GM18511 (cell line): ENCODE results near the gene TPTE2.
"Not testable (repeated sequence)": the region's sequence is repeated elsewhere in the genome, so short reads cannot be mapped to it uniquely, and the experiment has no call there.

Source experiments
- ATAC-seq: cut with Tn5 transposase; IDR thresholded peaks from one replicate; pipeline ENCODE4 v1.9.1; 2021; ENCODE audit warnings: mild to moderate bottlenecking, moderate library complexity; ENCODE audit not compliant: unreplicated experiment

TPTE2 gene

DNA sequence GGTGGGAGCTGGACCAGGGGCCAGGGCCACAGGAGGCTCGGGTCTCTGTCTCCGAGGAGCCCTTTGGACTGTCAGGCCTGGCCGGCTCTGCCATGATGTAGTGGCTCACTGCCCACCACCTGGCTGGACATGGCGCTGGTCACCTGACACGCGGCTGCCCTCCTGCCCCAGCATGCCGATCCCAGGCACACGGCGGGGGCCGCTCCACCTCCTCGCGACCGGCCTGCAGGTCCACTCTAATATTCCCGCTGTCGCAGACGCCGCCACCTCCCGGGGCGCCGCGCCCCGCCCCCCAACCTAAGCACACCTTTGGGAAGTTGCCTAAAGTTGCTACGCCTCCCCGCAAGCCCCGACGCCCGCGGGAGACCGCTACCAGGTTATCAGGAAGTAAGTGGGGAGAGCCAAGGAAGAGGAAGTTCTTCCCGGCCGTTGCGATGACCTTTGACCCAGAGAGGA is at the start of gene TPTE2:
Gene TPTE2 (minus strand): TSS at position 406 of the 456 bp plus-strand sequence. CDS start 58,298 bp downstream, outside the sequence.
- ATAC-seq, result not testable (repeated sequence)

DNA sequence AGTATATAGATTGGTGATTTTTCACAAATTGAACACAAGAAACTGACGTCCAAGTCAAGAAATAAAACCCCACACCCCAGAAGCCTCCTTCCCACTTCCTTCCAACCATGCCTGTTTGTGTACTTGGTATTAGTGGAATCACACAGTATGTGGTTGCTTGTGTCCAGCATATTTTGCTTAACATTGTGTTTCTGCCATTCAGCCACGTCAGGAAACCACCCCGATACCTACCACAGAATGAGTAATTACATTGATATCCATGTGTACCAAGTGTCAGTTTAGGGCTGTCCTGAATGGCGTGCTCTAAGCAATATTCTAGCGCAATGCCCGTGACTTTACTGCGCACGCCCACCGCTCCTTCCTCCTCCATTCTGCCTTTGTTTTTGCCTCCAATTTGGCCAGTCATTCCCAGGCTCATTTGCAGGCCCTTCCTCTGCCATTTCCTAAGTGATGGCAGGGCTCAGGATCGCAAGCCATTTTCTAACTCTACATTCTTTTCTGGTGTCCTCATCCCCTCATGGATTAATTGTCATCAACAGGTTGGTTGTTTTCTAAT is 46.3 kb upstream of the TPTE2 start:
- ATAC-seq, result no peak

DNA sequence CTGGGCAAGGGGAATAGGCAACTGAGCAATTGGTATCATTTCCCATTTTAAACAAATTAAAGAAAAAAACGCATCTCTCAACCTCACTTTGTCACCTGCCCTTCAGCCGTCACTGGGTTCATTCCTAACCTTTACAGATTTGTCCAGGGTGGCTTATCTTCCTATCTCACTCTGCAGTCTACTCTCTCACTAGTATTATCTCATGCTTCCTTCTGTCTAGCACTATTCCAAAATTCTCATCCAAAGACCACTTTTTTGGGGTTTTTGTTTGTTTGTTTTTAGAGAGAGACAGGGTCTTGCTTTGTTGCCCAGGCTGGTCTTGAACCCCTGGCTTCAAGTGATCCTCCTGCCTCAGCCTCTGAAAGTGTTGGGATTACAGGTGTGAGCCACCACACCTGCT is 45.4 kb upstream of the TPTE2 start:
- ATAC-seq, result no peak

DNA sequence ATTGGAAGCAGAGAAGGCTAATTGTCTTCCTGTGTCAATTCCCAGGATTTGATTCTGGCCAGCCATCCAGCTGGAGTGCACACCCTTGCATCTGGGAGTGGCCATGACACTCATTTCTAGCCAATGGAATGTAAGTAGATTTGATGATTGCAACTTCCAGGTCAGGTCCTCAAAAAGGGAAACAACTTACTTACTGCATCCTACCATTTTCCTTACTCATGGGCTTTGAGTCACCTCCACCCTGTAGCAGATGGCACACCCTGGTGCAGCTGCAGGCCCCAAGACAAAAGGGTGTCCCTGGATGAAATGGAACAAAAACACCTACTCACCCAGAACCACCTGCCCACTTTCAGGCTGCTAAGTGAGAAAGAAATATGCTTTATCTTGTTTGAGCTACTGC is 44.8 kb upstream of the TPTE2 start:
- no peak for ATAC-seq

DNA sequence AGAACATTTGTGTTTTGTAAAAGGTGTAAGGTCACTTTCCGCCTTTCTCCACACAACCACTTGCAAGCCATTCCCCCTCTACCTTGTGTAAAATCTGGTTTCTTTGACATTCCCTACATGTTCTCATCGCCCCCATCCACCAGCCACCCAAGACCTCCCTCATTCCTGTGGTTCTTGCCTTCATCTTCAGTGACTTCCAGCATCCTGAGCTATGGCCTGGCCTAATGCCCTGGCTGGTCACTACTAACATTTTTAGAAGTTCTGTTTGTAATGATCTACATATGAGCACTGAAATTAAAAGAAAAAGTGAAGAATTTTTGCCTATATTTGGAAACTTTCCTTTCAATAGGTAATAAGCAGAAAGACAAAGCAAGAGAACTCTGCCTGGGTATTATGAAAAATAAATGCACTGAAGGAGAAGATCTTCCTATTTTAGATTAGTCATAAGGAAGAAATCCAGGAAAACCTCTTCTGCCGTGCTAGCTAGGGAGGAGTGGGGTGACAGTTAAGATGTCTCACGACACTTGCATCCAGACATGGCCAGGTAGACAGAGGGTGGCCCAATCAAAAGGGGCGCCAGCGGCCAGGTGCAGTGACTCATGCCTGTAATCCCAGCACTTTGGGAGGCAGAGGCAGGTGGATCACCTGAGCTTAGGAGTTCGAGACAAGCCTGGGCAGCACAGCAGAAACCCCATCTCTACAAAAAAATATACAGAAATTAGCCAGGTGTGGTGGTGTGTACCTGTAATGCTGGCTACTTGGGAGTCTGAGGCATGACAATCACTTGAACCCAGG is 44.0 kb upstream of the TPTE2 start:
- no peak for ATAC-seq

DNA sequence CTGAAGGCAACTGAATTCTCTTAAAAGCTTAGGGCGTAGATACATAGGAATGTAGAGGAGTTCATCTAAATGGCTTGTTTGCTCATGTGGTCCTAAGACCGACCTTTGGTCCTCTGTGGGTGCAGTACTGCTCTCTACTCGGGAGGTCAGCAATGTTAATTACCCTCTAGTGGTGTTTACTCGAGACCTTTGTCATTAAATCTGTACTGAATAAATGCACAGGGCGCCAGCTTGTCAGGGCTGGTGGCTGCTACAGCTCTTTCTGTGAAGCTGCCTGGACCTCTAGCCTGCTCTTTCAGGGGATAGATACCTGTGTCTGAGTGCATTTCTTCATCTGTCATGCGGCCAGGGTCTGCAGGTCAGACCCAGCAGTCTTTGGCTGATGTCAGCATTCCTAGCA is 43.0 kb upstream of the TPTE2 start:
- no peak for ATAC-seq

DNA sequence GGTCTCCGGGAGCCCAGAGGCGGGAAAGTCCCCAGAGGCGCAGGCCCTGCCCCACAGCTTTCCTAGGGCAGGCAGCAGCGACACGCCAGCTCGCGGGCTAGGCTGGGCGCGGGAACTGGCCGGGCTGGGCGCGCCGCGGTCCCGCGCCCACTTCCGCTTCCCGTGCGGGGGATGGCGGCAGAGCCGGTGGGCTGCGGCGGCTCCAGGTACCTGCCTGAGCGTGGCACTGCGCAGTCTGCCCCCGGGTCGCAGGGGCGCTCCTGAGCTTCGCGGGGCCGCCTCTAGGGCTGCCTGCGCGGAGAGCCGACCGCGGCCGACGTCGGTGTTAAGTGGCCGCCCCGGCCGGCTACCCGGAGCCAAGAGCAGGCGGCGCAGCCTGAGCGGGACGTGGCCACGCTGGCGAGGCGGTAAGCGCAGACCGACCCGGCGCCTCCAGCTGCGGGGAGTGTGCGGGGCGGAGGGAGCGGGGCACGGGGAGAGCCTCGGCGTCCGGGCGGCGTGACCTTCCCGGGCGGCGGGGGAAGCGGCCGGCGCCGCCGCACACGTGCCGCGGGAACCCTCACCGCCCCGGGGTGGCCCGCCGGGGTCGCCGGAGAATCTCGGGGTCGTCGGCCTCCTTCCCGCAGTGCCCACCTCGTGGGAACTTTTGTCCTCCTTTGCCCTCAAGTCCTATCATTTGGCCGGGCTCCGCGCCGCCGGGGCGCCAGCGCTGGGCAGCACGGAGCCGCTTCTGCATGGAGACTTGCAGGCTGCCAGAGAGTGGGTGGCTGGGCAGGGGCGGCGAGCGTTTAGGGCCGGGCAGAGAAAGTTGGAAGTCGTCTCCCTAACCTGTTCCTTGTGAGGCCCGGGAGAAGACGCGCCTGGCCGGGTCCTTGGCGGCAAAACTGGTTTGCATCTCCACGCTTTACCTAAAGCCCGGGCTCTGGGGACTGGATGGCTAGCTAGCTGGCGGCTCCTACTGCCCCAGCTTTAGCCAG is 40.7 kb upstream of the TPTE2 start:
- ATAC-seq, result peak; percentile 90

DNA sequence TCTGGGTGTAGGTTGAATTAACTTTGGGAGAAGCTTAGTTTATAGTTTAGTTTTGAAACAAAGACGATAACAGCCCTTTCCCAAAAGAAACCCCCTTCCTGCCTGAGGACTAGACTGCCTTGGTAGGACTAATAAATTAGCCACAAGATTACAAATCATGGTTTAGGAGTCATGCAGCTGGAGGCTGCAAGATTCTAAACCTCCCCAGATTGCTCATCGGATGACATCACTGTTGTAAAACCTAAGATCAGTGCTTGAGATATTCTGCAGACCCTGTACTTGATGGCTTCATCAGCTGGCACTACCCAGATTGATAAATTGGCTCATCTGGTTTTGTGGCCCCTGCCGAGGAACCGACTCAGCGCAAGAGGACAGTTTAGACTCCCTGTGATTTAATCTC is 36.2 kb upstream of the TPTE2 start:
- no peak for ATAC-seq

DNA sequence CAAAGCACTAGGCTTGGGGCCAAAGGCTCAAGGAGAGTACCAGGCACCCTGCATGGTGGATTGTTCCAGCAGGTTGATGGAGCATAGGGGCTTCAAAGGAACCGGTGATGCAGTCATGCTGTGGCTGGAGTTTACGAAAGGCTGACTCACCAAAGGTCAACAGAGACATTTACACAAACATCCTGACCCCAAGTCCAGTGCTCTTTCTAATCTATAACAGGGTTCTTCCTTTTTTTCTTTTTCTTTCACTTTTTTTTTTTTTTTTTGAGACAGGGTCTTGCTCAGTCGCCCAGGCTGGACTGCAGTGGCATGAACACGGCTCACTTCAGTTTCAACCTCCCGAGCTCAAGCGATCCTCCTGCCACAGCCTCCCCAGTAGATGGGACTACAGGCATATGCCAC is 35.6 kb upstream of the TPTE2 start:
- no peak for ATAC-seq

DNA sequence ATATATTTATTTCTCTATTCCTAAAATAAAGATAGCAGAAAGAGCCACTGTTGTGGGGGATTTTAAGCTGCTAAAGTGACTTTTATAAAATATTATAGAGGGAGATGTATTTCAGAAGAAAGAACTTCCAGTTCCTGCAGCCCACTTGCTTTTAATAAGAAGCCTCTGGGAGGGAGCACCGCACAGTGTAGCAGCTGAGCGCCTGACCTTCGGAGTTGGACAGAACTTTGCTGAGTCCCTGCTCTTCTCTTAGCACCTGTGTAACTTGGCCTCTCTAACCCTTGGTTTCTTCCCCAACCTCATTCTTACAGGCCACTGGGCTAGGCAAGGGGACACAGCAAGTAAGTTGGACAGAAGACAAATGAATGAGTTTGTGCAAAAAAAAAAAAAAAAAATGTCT is 34.8 kb upstream of the TPTE2 start:
- ATAC-seq, result no peak

DNA sequence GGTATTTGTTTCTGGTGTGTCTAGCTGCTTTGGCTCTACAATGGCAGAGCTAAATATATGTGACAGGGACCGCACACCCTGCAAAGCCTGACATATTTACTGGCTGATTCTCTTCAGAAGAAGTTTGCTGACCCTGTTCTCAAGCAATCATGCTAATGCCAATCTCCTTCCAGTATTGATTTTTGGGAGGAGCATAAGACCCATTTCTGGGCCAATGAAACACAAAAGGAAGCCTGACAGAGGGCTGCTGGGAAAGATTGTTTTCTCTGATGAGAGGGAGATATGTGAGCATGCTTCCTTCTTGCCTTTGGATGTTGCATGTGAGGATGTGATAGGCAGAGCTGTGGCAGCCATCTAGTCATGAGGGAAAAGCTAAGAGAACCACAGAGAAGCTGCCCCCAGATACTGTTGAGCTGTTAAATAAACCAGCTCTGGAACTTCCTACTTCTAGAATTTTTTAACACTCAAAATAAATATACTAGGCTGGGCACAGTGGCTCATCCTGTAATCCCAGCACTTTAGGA is 31.4 kb upstream of the TPTE2 start:
- ATAC-seq, result no peak

DNA sequence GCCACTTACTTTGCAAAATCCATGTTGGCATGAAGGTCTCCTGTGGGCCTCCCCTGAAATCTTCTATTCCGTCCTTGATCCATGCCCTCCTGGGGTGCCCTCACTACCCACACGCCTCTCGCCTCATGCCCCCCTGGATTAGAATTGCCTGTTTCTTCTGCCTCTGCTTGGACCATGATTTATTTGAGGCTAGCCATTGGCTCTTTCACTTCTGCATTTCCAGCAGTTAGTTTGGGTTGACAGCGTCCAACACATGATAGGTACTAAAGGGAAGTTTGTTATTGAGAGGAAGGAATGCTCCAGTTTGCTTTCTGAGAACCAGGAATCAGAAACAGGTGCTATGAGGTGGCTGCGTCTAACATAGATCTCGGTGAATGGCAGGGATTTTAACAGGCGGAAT is 30.5 kb upstream of the TPTE2 start:
- no peak for ATAC-seq

DNA sequence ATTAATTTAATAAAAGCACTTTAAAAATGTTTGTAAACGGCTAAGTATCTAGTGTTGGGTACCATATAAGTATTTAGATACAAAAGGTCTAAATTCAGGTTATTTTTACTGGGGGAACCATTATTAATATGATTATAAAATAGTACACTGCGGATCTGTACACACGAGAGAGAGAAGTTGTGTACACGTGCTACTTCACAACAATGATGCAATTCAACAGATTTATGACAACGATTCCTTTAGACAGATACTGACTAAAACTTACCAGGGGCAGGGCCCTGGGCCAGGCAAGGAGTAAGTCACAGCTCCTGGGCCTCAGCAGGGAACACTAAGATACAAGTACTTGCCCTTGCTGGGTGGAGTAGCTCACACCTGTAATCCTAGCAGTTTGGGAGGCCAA is 29.1 kb upstream of the TPTE2 start:
- ATAC-seq, result no peak

DNA sequence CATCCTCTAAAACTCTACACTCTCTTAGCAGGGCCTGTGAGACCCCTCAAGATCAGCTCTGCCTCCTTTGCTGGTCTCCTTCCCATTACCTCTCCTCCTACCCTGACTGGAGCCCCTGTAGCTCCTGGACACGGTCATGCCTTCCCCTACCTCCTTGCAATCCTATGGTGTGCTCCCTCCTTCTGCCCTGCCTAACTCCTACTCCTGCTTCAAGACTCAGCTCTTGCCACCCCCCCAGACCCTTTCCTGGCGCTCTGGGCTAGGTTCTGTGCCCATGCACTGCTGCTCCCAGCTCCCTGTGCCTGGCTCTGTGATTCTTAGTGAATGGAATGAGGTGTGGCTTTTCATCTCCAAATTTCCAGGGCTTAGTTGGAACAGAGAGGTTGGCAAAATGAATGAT is 28.0 kb upstream of the TPTE2 start:
- ATAC-seq, result no peak

DNA sequence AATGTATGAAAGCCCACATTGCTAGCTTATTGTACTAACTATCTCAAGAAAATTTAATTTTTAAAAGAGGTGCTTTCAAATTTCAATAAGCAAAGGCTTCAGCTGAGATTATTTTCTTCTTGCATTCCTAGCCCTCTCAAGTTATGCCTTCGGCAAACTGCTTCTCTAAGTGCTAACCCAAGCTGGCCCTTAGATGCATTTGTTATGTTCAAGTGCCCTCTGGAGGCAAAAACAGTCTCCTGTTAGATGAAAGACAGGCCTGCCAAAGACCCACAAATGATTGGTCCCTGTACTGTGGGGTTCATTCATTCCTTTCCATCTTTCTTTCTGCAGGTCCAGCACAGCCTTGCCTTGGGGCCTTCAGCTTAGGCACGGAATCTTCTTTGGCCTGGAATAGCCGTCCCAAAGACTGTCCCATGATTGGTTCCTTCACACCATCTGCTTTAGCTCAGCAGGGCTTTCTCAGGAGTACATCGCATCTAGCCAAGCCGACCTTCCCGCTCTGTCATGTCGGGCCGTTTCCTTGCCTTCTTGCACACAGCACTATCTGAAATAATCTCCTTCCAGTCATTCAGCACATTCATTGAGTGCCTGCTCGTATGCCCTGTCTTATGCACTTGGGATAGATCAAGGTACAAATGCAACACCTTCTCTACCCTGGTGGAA is 26.4 kb upstream of the TPTE2 start:
- ATAC-seq, result peak; percentile 74

DNA sequence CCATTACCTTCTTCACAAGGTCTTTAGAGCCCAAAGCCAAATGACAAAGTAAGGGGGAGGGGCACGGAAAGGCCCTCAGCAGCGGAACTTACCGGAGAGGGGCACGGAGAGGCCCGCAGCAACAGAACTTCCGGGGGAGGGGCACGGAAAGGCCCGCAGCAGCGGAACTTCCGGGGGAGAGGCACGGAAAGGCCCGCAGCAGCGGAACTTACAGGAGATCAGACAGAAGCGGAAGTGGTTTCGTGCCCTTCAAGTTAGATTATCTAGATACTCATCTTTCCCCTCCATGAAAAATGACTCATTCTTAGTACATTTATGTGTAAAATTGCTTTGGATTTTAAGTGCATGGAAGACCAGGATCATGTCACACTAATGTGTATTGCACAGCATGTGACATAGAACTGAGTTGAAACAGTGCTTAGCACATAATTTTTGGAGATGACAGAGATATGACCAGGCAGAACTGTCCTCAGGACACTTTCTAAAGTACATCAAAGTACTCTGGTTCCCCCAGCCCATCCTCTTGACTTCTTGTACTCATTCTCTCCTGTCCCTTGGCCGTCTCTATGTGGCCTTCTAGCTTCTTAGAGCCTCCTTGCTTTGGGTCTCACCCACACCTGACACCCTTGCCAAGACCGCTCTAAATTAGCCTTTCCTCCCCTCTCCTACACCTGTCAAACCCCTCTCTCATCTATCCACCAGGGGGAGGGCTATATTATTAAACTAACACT is 25.7 kb upstream of the TPTE2 start:
- ATAC-seq, result peak; percentile 85

DNA sequence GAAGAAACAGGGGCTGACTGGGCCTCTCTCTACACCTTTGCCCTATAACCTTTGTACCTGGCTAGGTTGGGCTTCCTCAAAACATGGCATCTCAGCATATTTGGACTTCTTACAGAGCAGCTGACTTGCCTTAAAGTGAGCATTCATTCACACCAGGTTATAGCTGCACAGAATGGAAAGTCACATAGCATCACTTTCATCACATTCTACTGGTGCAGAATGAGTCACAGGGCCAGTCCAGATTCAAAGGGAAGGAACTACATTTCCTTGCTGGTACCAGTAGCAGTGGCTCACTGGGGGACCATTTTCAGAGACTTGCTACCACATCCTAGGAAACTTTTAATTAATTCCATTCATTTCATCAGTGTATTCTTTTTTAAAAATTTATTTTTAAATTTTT is 20.3 kb upstream of the TPTE2 start:
- no peak for ATAC-seq

DNA sequence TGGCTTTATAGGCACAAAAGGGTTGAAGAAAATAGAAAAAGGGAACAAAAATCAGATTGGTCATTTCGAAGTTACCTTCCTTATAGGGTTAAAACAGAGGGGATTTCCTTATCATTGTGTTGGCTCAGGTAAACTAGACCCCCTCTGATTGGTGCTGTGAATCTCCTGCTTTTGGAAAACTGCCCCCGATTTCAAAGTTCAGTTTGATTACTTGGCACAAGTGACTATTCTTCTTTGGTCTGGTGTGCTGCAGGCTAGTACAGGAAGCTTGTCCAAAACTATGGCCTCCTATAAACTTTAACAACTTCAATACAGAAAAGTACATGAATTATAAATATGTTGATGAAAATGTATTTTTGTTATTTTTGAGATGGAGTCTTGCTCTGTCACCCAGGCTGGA is 13.9 kb upstream of the TPTE2 start:
- ATAC-seq, result no peak

DNA sequence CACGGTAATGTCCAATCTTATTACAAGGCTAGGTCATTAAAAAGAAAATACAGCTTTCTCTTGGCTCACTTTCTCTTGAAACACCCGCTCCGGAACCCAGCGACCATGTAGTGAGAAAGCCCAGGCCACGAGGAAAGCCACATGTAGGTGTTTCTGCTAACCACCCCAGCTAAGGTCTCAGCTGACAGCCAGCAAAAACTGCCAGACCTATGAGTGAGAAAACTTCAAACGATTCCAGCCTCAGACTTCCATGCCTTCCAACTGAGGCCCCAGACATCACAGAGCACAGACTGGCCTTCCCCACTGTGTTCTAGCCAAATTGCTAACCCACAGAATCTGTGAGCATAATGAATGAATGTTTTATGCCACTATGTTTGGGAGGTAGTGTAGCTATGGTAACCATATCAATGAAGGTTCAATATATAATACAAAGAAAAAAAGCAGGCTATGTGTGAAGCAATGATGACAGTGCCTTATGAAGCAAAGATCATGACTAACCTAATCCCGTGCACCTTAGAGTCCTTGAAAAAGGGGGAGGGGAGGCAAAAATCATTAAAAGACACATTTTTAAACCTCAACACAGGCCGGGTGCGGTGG is 11.9 kb upstream of the TPTE2 start:
- ATAC-seq, result peak; percentile 67

DNA sequence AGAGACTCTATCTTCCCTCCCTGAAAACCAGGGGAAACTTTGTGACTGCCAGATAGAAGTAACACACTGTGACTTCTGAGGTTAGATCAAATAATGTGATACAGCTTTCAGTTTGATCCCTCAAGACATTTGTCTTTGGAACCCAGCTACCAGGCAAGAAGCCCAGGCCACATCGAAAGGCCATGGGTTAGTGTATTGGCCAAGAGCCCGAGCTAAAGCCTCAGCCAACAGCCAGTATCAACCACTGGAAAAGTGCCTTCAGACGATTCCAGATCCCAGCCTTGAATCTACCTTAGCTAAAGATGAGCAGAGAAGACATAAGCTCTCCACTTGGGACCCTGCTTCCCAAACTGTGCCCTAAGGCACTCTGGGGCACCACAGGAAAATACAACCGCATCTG is 10.9 kb upstream of the TPTE2 start:
- ATAC-seq, result no peak
